Measurements from ENCODE around the gene SCN5A. TPM values are rescaled to one million over a fixed set of nuclear protein-coding genes. Genes with fewer than 3 reads are reported as not detected.

Gene SCN5A
- total and polyA plus RNA-seq, 2 of the 4 experiments (the other 2 are of a cell fraction), result 1.9 to 2.0 TPM

- H2AK5ac ChIP-seq (ENCODE audit: low read depth, low read length), result no peak overlapping the region
- in situ Hi-C loops (cut with MboI; ENCODE audit: low sequenced_read_pairs) (no loop called here), dilution Hi-C loops (cut with HindIII; ENCODE audit: low sequenced_read_pairs, unreplicated experiment) (no loop called here), intact Hi-C loops (cut with micrococcal nuclease) (no loop called here)
- H3K4me3 ChIP-seq (ENCODE audit: insufficient read depth, low read depth, low read length), result no peak overlapping the region
- no peak overlapping the region for H2AK9ac ChIP-seq (replicated peaks; ENCODE audit: low read depth, low read length, poor library complexity)
- TF ChIP-seq CEBPB (IDR thresholded peaks at IDR 0.05; ENCODE audit: low read depth, low read length) (no peak), CHD1 (IDR thresholded peaks at IDR 0.05; ENCODE audit: low read depth, low read length) (no peak), CTCF (conservative IDR thresholded peaks at IDR 0.05; ENCODE audit: low read depth, low read length) (no peak), SMC3 (IDR thresholded peaks at IDR 0.05; ENCODE audit: low read depth, low read length) (no peak), POLR2A (IDR thresholded peaks at IDR 0.05; ENCODE audit: low read depth, low read length) (no peak), RAD21 (IDR thresholded peaks at IDR 0.05; ENCODE audit: low read length) (no peak), FOS (IDR thresholded peaks at IDR 0.05; ENCODE audit: low read depth, low read length) (no peak), ELK1 (IDR thresholded peaks at IDR 0.05; ENCODE audit: borderline replicate concordance, low read depth, low read length) (no peak), BHLHE40 (IDR thresholded peaks at IDR 0.05; ENCODE audit: low read depth, low read length) (no peak), USF2 (IDR thresholded peaks at IDR 0.05; ENCODE audit: low read depth, low read length) (no peak), MAZ (IDR thresholded peaks at IDR 0.05; ENCODE audit: borderline replicate concordance, low read depth, low read length) (no peak), NFE2L2 (IDR thresholded peaks at IDR 0.05; ENCODE audit: low read depth, low read length) (no peak), RFX5 (IDR thresholded peaks at IDR 0.05; ENCODE audit: low read depth, low read length) (no peak), MAFK (IDR thresholded peaks at IDR 0.05; ENCODE audit: low read depth, low read length) (no peak), MXI1 (IDR thresholded peaks at IDR 0.05; ENCODE audit: borderline replicate concordance, low read depth, low read length) (no peak), RCOR1 (IDR thresholded peaks at IDR 0.05; ENCODE audit: insufficient replicate concordance, low read length) (no peak)
- H3K18ac ChIP-seq (ENCODE audit: low read depth, low read length), result no peak overlapping the region
- ATAC-seq (ENCODE audit: low read depth), result no peak
- H2BK120ac ChIP-seq (ENCODE audit: low read depth, low read length), result no peak overlapping the region
- 92% methylated on average over 11 of the region's 11 CpGs; no CpG with 5 or more reads in 1 of the 2 experiments for WGBS, 2 experiments (ENCODE audit: extremely low coverage in 2 of 2, insufficient read length in 1 of 2)
- no peak overlapping the region for H2AFZ ChIP-seq (replicated peaks; ENCODE audit: low read length, poor library complexity)
- no peak overlapping the region for H3K14ac ChIP-seq (replicated peaks; ENCODE audit: low read depth, low read length)
- H4K20me1 ChIP-seq (ENCODE audit: insufficient read depth, low read length), result no peaks in the 10 kb centered on the region
- H3K4me1 ChIP-seq (ENCODE audit: control insufficient read depth, insufficient read depth, low read length), result no peaks in the 10 kb centered on the region
- no peak overlapping the region for H4K8ac ChIP-seq (ENCODE audit: low read depth in 2 of 2, low read length in 2 of 2)
- no peak overlapping the region for H3K27ac ChIP-seq (ENCODE audit: insufficient read depth, low read length)
- H3K4me2 ChIP-seq (ENCODE audit: low read depth, low read length), result no peak overlapping the region
- no peak overlapping the region for H3K56ac ChIP-seq (ENCODE audit: extremely low read depth, insufficient read depth, low read length)
- no peak overlapping the region for H3K4ac ChIP-seq (ENCODE audit: low read depth, low read length)
- no peak overlapping the region for H2BK20ac ChIP-seq (ENCODE audit: low read depth, low read length)
- no peak overlapping the region for H4K5ac ChIP-seq (ENCODE audit: low read depth, low read length)
- H3K79me1 ChIP-seq (ENCODE audit: low read depth in 1 of 2, low read length in 2 of 2), result no peaks in the 10 kb centered on the region
- BruUV-seq (replicated peaks), result no TSS peak
- no peak overlapping the region for H2BK5ac ChIP-seq (ENCODE audit: low read depth, low read length, poor library complexity, severe bottlenecking)
- H2BK15ac ChIP-seq (ENCODE audit: low read depth, low read length), result no peak overlapping the region
- no peaks in the 10 kb centered on the region for H3K9me3 ChIP-seq (ENCODE audit: control insufficient read depth, insufficient read depth, low read length)
- ChIA-PET CTCF (interaction anchor here (0.6 kb wide), 1 partner anchor 1675 kb away, joined by 3 read pairs; no protein-coding TSS in a partner anchor), POLR2A (ENCODE audit: unreplicated experiment) (no interaction called here)
- H3K9ac ChIP-seq (ENCODE audit: low read depth, low read length), result no peak overlapping the region
- DNase-seq, result no peak
- no peaks in the 10 kb centered on the region for H3K27me3 ChIP-seq (ENCODE audit: control insufficient read depth, insufficient read depth, low read length)
- H3K36me3 ChIP-seq (ENCODE audit: control insufficient read depth, insufficient read depth, low read length), result no peaks in the 10 kb centered on the region; the same call in 1 of the 2 replicates
- 0 out of 2 replicates have a peak, but pooled peaks cover 2% of the 10 kb centered on the region for H3K9me1 ChIP-seq (ENCODE audit: insufficient read depth, low read length)
- no peak overlapping the region for H4K91ac ChIP-seq (ENCODE audit: insufficient read depth, low read depth, low read length)
- no peak overlapping the region for H3K23ac ChIP-seq (ENCODE audit: low read depth, low read length)
Measured at GRCh38 chr3:38606561-38606960, 42.9 kb downstream of the SCN5A start.

Measured in IMR-90 (cell line).